Stimulated activated CD4-positive, alpha-beta T cell treated with anti-CD3 and anti-CD28 coated beads, Interleukin-2, amount 100 ng/mL, for 48 hours (primary cell): ENCODE measurements around the gene RHOT1.
"Not testable (repeated sequence)": the region's sequence is repeated elsewhere in the genome, so short reads cannot be mapped to it uniquely, and the experiment has no call there.

Experiments used
- DNase-seq, 2 donors: peaks; one replicate each; pipeline ENCODE4 v3.0.0-alpha.2; 2020

Gene RHOT1

DNA sequence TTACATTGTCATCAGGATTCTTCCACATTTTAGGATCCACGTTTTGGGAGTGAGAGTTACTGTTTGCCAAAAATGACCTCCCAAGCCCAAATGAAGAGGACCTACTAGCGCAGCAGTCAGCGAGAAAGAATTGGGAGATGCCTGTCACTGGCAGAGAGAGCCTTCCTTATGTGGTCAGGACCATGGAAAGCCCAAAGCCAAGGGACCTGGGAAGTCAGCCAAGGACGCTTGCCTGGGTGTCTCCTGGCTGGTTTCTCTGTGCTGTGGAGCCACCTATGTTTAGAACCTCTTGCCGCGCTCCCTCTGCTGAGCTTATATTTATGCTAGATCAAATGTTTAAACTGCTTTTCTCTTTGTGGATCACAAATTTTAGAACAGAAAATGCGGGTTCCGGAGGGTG is 98.4 kb downstream of the RHOT1 start:
- no peak for DNase-seq

DNA sequence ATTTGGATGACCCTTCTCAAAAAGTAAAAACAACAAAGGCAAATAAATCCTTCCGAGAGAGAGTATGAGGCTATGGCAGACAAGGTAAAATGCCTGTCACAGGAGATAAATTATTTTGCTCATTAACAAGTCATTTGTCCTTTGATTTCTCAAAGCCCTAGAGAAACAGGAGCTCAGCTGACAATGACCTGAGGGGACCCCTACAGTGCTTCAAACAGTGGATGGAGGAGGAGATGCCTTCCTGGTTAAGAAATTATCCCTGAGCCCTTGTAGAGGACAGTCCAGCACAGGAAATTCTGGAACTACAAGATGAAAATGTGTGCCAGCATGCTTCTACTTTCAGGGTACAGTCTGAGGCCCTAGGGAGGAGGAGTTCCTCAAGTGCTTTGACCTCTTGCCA is 99.3 kb downstream of the RHOT1 start:
- DNase-seq: no peak

DNA sequence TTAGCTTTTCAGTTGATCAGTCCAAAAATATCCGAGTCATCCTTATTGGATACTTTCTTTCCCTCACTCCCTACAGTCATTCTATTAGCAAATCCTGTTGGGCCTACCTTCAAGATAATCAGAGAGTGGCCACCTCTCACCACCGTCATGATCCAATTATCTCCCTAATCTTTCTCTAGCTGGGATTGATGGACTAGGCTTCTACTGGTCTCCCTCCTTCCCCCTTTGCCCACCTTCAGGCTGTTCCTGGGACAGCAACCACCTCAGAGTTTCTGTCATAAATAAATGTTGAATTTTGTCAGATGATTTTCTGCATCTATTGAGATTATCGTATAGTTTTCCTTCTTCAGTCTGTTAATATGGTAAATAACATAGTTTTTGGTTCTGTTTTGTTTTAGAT is 107.2 kb downstream of the RHOT1 start:
- no peak for DNase-seq

DNA sequence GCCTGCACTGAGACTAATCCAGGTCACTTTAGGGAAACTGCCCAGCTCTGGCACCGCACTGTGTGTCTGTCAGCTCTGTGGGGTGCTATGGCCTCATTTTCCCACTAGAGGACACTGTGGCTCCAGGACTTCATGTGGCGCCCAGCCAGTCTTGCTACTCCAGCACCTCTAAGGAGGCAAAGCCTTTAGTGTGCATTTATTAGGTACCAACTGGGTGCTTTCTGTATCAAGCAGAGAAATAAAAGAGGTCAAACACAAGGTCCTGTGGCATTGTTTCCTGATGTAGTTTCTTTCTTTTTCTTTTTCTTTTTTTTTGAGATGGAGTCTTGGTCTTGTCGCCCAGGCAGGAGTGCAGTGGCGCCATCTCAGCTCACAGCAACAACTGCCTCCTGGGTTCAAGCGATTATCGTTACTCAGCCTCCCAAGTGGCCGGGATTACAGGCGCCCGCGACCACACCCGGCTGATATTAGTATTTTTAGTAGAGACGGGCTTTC is 110.9 kb downstream of the RHOT1 start:
- DNase-seq: peak; percentile 72

DNA sequence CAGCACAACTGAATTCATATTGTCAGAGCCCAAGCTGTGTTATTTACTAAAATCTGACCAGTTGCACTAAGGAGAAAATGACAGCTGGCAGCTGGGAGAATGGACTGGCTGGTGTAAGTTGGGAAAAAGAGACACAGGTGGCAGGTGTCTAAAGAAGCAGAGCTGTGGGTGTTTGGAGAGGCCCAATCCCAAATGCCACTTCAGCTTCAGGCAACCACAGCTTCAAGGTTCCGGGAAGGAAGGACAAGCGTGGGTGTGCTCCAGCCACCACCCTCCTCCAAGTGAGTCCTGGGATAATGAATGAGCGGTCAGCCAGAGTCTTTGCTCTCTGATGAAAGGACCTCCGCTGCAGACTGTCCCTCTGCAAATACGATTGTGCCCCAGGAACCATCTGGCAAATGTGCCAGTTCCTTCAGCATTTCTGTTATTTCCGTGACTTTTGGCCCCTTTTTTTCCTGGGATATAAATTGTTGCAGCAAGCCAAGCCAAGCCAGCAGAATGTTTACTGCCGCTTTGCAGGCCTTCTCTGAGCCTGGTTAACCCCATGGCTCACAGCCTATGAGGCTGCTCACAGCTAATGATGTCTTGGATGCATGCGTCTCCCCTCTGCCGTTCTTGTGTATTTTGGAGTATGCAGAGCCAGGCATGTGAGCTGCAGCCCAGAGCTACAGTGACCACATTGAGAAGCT is 113.9 kb downstream of the RHOT1 start:
- no peak for DNase-seq

DNA sequence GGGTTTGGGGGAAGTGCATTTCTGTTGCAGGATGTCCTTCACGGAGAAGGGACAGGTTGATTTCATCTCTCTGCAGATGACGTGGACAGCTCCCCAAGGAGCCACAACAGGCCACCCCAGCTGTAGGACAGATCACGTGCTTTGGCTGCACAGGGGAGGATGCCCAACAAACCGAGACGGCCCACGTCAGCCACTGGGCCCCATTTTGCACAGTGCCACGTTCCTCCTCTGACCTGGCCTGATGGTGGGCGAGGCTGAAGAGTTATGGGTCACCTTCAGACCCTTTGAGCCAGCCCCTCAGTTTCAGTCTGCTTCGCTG is 114.4 kb downstream of the RHOT1 start:
- DNase-seq: no peak

DNA sequence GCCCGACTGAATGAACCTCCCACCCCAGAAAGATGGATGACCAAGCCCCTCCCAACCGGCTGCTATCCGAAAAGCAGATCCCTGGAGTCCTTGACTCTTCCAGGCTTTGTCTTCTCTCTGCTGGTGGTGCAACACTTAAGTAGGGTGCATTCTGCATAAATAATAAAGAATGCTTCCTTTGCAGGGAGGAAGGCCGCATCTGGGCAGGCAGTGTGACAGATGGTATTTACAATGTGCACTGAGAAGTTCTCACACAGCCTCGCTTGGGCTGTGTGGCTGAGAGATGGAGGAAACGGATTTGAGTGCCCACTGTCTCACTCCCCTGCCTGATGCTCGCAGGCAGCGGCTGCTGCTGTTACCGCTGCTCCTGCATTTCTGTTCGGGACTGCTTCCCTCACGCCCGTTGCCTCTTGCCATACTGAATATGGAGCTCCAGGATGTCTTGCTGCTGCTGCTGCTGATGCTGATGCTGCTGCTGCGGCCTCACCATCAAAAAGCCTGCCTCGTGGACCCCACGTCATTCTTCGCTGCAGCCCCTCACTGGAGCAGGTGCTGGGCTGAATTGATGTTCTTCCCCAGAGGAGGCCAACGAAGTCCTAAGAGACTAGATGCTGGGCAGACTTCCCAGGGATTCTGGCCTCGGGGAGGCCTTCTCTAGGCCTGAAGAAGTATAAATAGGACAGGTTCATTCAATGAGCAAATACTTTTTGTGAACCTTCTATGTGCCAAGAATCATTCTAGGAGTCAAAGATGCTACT is 116.3 kb downstream of the RHOT1 start:
- DNase-seq: no peak

DNA sequence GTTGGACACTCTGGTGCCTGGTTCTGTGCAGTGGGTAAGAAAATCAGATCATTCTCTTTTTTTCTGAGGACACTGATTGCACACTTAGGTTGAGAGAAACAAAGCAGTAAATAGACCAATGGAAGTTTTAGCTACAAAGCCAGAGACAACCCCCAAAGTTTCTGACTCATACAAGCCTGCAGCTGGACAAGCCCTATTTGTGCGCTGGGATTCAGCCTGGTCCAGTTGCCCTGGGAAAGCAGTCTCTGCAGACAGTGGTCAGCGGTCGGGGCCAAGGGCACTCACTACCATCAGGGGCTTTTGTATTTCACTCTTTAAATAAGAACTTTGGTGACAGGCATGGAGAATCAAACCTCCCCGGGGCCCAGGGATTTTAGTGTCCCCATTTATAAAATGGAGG is 117.3 kb downstream of the RHOT1 start:
- DNase-seq: no peak

DNA sequence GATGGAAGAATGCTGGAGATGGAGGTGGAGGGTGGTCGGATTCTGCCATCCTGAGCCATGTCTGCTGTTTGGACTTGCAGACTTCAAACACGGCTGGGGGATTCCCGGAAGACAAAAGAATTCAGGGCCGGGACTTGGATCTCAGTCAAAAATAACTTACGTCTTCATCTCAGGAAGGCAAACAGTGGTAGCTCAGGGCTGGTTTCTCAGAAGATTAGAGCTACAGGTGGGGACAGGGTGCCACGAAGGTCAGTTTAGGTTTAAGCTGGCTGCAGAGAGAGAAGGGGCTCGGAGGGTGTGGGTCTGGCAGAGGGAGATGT is 119.1 kb downstream of the RHOT1 start:
- no peak for DNase-seq

DNA sequence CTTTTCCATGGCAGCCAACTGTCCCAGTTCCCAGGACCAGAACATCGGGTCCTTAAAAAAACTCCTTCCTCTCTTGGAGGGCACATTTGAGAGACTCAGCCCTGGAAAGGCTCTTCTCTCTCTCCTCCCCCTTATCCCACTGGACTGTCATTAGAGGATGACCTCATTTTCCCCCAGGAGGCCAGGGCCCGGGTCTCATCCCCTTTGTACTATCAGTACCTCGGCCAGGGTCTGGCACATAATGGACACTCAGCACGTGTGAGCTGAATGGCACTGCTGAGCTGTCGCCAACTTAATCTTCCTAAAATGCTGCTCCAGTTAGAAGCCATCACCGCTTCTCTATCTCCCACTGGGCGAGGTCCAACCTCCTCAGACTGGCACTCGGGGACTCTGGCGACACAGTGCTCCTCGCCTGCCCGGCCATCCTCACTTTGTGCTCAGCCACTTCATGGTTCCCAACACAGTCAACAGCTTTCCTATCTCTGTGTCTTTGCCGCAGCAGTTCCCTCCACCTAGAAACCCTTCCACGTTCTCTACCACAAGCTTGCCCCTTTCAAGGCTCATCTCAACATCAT is 119.7 kb downstream of the RHOT1 start:
- no peak for DNase-seq

DNA sequence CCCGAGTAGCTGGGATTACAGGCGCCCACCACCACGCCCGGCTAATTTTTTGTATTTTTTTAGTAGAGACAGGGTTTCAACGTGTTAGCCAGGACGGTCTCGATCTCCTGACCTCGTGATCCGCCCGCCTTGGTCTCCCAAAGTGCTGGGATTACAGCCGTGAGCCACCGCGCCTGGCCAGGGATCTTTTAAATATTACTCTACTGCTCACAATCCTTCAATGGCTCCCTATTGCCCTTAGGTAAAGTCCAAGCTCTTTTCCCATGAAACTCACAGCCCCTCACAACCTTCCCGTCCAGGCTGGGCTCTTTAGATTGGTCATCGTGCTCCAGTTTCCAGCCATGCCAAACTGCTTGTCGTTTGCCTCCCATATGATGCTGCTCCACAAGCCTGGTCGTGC is 121.2 kb downstream of the RHOT1 start:
- DNase-seq: not testable (repeated sequence)

DNA sequence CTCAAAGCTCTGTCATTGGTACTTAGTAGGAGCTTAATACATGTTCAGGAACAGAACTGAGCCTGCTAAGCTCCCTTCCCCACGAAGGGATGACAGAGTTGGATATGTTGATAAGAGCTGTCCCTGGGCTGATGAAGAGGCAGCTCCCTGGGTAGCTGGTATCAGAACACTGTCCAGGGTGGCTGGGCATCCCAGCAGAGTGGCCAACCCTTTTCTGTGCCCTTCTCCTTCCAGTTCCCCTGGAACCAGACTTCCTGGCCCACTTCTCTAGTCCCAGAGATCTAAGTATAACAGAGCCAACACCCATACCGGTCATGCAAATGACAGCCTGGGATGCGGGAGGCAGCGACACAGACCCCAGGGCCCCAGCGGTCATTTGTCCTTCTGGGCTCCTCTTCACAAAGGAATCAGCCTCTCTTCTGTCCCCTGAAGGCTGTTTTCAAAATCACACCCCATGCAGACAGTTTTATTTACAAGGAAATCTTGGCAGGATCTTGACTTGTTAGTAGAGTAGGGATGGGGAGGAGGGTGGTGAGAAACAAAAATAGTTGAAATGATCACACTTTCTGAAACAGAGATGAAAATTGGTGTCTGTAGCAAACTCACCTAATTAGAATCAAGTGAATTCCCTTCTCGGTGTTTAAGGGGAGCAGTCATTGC is 122.0 kb downstream of the RHOT1 start:
- no peak for DNase-seq

DNA sequence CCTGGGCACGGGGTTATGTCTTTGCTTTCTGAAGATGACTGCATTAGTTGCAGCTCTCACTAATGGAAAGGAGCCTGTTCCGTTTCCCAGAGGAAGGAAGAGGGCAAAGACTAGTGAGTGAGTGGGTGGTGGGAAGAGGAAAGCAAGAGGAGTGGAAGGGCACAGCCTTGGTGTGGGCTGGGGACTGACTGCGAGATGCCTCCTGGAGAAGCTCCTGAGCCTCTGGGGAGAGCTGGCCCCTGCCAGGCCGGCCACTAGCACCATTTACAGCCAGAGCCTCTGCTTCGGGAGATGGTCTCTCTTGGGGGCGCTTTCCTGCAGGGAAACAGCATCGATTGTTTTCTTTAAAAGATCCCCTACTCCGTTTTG is 122.5 kb downstream of the RHOT1 start:
- DNase-seq: no peak

DNA sequence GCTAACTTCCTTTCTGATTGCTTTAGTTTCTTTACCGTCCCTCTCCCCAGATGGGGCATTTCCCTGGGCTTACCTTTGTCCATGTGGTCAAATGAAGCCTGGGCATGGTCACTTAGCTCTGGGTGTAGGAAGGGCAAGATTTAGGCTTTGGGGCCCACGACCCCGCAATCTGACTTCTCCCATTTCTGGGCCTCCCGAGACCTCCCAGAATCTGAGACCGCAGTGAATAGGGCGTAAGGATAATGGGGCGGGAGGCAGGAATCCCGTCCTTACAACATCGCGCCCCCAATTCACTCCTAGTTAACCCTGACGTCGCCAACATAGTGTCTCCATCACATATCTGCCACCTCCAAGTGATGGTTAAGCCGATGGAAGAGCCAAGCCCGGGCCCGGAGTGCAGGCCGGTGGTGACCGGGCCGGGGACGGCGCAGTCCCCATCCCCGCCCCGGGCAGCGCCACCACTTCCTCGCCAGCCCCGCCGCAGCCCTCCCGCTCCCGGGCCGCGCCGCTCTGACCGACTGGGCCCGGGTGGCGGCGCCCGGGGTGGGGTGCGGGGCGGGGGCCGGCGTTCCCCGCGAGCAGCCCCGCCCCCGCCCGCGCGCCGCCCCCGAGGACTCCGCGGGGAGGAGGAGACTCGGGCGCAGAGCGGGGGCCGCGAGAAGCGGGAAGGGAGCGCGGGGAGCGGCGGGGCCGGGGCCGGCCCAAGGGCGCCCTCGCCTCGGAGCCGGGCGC is 123.1 kb downstream of the RHOT1 start, which contains the start of gene RHBDL3:
TSS of gene RHBDL3 (plus strand) at position 641 of the 732 bp plus-strand sequence. CDS start 358 bp downstream, outside the sequence.
- DNase-seq: no peak

DNA sequence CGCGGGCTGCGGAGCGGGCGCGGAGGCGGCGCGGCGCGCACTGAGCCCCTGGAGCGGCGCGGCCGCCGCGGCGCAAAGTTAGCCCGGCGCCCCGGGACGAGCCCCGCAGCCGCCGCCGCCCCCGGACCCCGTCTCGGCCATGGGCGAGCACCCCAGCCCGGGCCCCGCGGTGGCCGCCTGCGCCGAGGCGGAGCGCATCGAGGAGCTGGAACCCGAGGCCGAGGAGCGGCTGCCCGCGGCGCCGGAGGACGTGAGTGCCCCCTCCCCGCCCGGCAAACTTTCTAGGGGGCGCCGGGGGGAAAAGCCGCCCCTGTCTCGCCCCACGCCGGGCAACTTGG is 123.7 kb downstream of the RHOT1 start:
- DNase-seq: no peak

DNA sequence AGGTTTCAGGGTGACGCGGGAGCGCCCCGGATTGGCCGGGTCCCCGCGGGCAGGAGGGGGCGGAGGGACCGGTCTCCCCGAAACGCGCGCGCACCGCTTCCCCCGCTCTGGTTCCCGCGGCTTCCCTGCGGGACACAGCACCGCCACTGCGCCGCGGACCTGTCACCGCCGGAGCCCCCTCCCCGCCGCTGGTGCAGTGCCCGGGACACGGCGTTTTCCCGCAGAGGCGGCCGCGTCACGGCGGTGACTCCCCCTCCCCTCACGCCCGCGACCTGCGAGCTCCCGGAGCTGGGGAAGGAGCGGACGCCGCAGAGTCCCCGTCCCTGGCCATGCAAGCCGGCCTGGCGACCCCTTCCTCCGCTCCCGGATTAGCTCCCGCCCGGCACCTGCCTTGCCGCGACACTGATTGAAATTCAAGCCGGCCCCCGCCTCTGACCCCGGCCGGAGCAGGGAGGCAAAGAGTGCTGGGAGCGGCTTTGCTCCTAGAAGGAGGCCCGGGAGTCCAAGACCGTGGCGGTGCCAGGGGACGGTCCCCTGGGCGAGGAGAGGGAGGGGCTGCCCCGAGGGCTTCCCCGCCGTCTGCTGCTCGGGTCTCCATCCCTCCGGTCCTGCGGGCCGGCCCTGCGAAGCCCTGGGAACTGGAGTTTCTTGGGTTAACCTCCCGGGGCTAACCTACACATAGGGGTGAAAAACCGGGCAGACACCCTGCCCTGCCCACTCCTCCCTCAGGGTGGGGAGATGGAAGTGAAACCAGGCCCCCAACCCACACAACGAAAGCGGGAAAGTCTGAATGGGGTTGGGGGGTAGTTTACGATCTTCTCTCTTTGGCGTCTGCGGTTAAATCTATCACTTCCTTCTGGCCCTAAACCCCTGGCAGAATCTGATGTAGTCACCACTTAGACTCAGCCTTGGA is 124.3 kb downstream of the RHOT1 start:
- peak in 1 of 2 donors; percentile 6 for DNase-seq

DNA sequence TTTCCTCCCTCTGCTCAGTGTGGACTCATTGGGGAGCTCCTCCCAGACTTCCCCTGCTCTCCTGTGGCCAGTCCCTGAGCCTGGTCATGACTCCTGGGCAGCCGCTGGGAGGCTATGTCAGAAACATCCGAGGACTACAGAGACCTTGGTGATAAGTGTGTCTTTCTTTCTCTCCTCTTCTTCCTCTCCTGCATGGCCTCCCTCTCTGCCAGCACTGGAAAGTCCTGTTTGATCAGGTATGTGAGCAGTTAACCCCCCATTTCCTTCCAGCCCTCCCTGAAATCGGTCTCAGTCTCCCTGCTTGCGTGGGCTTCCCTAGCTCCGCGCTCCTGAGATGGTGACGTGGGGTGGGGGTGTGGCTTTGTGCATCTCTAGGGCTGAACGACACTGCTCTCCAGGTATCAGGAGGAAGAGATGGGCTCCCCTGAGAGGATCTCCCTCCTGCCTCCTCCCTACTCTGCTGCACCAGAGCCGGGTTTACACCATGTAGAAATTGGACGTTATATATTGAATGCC is 125.4 kb downstream of the RHOT1 start:
- no peak for DNase-seq

DNA sequence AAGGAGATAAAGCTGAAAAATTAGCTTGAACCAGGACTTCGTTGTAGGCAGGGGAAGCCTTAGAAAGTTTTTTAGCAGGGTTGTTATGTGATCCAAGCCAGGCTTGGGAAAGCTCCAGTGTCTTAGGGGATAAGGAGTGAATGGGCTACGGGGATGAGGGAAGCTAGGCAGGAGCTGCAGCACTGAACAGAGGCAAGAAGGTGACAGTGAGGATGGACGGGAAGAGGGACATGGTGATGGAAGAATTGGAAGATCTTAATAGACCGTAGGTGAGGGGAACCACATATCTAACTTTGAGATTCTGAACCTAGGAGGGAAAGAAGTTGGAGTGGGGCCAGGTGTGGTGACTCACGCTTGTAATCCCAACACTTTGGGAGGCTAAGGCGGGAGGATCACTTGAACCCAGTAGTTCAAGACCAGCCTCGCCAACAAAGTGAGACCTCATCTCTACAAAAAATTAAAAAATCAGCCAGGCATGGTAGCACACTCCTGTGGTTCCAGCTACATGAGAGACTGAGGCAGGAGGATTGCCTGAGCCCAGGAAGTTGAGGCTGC is 126.5 kb downstream of the RHOT1 start:
- DNase-seq: no peak

DNA sequence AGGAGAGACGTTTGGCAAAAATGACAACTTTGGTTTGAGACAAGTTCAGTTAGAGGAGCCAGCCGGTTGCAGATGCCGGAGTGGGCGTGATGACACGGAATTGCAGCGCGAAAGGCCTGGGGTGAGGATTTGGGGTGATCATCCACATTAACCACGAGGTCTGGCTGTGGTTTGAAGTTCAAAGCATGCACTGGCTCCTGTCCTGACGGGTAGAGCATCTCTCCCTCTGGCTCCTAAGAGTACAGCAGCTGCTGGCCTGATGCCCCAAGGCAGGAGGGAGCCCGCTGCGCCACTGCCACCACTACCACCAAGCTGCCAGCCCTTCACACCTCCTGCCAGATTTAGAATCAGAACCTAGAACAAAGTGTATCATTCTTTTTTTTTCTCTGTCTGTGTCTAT is 127.1 kb downstream of the RHOT1 start:
- DNase-seq: no peak

DNA sequence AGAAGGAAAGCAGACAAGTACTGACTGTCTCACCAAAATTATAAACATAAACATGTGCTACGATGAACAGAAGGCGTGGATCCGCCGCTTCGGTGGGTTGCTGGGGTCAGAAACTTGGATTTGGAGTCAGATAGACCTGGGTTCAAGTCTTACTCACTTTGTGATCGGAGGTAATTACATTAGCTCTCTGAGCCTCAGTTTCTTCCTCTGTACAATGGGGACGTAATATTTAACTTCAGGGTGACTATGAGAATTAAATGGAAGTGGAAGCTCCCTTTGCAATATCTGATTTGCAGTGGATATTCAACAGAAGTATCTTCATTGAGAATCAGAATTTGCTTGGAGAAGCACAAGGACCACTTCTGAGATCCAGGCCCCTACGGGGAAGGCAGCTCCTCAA is 129.5 kb downstream of the RHOT1 start:
- DNase-seq: no peak

DNA sequence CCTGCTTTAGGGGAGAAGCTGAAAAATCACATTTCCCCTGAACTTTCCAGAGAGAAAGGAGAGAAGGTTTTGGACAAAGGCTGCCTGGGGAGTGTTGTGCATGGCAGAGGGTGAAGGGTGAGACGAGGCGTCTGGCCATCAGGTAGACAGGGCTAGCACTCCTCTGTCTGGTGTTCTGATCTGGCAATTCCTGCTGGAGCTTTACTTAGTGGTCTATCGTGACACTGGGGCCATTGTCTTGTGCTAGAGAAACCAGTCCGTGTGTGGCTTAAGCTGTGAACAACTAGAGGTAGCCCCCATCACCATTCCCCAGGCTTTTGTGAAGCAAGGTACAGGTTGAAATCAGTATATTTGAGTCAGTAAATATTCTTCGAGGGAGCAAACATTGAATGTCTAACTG is 131.8 kb downstream of the RHOT1 start:
- DNase-seq: no peak

DNA sequence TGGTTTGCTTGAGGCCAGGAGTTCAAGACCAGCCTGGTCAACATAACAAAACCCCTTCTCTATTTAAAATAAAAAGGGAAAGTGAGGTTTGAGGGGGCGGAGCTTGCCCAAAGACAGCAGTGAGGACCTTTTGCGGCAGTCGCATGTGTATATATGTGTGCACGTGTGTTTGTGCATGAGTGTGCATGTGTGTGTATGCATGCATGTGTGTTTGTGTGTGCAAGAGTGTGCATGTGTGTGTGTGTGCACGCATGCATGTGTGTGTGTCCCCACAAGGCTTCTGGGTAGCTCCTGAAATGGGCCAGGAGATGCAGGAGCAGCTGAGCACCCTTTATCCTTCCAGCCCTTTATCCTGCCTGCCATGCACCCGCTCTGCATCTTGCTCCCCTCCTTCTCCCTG is 132.3 kb downstream of the RHOT1 start:
- DNase-seq: no peak
